Astrocyte (in vitro differentiated cells and primary cell): Measurements from ENCODE around the gene PEX5L.

Experiments
- EZH2 ChIP-seq: IDR thresholded peaks from 2 replicates; pipeline ENCODE4 v1.6.1; 2012; ENCODE audit warnings: mild to moderate bottlenecking, low read length, inconsistent platforms; ENCODE audit not compliant: insufficient read depth
- TF ChIP-seq, protein P1 (sequence below): IDR thresholded peaks from 2 replicates; pipeline ENCODE4 v1.5.1; 2011; ENCODE audit warnings: low read depth, mild to moderate bottlenecking, inconsistent platforms, low read length, moderate library complexity; ENCODE audit not compliant: insufficient read depth

DNA sequence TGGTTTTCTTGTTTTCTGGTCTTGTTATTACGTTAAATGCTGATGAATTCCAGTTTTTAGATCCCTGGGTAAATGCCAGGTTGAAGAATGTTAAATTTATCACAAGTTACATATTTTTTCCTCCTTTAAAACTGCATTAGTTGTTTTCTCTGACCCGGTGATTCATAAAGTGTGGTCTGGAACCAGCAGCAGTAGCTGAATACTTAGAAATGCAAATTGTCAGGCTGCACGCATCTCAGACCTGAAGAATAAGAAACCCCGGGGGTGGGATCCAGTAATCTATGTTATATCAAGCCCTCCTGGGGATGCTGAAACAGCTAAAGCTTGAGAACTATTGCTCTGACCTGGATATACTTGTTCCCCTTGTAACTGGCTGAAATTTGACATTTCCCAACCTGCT is 69.1 kb downstream of the PEX5L start:
- TF ChIP-seq, protein P1, sequence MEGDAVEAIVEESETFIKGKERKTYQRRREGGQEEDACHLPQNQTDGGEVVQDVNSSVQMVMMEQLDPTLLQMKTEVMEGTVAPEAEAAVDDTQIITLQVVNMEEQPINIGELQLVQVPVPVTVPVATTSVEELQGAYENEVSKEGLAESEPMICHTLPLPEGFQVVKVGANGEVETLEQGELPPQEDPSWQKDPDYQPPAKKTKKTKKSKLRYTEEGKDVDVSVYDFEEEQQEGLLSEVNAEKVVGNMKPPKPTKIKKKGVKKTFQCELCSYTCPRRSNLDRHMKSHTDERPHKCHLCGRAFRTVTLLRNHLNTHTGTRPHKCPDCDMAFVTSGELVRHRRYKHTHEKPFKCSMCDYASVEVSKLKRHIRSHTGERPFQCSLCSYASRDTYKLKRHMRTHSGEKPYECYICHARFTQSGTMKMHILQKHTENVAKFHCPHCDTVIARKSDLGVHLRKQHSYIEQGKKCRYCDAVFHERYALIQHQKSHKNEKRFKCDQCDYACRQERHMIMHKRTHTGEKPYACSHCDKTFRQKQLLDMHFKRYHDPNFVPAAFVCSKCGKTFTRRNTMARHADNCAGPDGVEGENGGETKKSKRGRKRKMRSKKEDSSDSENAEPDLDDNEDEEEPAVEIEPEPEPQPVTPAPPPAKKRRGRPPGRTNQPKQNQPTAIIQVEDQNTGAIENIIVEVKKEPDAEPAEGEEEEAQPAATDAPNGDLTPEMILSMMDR = no peak
- TF ChIP-seq EZH2 = no peak
